Lung (tissue), 12 donors: ENCODE results near the gene ZGPAT. TPM values are rescaled to one million over a fixed set of nuclear protein-coding genes. Genes with fewer than 3 reads are reported as not detected.

Experiments used
- ATAC-seq: fragments of 200-7000 bp; cut with Tn5 transposase; one replicate; pipeline ENCODE4 v1.9.1; 2020; ENCODE audit warnings: moderate number of reproducible peaks; ENCODE audit not compliant: insufficient read depth, low FRiP score
- DNase-seq, 3 donors: peaks; one replicate each; pipeline ENCODE4 v3.0.0-alpha.2; 2013 to 2017
- H3K27ac ChIP-seq, 2 donors: one replicate each; pipeline ENCODE4 v1.5.1; 2013; ENCODE audit warnings: mild to moderate bottlenecking in 2 of 2, moderate library complexity in 2 of 2, control low read depth in 1 of 2, inconsistent platforms in 1 of 2, low read depth in 1 of 2, low read length in 1 of 2
- H3K27me3 ChIP-seq, 3 donors: one replicate each; pipeline ENCODE4 v1.5.1; 2013; ENCODE audit warnings: low read length in 2 of 3; ENCODE audit not compliant: control insufficient read depth in 3 of 3, insufficient read depth in 3 of 3
- H3K36me3 ChIP-seq, 4 donors: one replicate each; pipeline ENCODE4 v1.5.1; 2013; ENCODE audit warnings: low read length in 4 of 4, mild to moderate bottlenecking in 1 of 4, moderate library complexity in 1 of 4; ENCODE audit not compliant: control insufficient read depth in 4 of 4, insufficient read depth in 4 of 4
- H3K4me1 ChIP-seq, 5 donors: one replicate each; pipeline ENCODE4 v1.5.1; 2013; ENCODE audit warnings: low read length in 5 of 5, mild to moderate bottlenecking in 2 of 5, moderate library complexity in 1 of 5; ENCODE audit not compliant: control insufficient read depth in 5 of 5, insufficient read depth in 5 of 5
- H3K4me3 ChIP-seq: one replicate; pipeline ENCODE4 v1.5.1; 2013; ENCODE audit warnings: mild to moderate bottlenecking, control low read depth, moderate library complexity
- H3K9ac ChIP-seq, 2 donors: one replicate each; pipeline ENCODE4 v1.5.1; 2013; ENCODE audit warnings: low read length in 2 of 2, control low read depth in 1 of 2; ENCODE audit not compliant: insufficient read depth in 1 of 2
- H3K9me3 ChIP-seq, 4 donors: one replicate each; pipeline ENCODE4 v1.5.1; 2013; ENCODE audit warnings: low read length in 3 of 4, mild to moderate bottlenecking in 1 of 4, moderate library complexity in 1 of 4; ENCODE audit not compliant: control insufficient read depth in 4 of 4, insufficient read depth in 3 of 4
- WGBS, 2 donors: extraction: QIAGEN DNeasy Blood & Tissue Kit; methylation state at CpG; one replicate each; pipeline ENCODE4 v1.1.7; 2013; 5-methylcytosine and 5-hydroxymethylcytosine counted together
- polyA plus RNA-seq, 2 donors: library from polyadenylated mRNA; stranded (reverse); fragments of 200-250 nt; gene quantifications; one replicate each; pipeline ENCODE4 v1.2.1, GENCODE V29; 2013
- total RNA-seq, 2 donors: library from RNA; depleted of rRNA in 1 of 2; stranded (reverse); fragments of >200 nt in 1 of 2; gene quantifications; one replicate each; pipeline ENCODE4 v1.2.1, GENCODE V29; 2014 to 2021
- TF ChIP-seq, protein P1 (sequence below): IDR thresholded peaks from 2 replicates; pipeline ENCODE4 v1.5.1; 2012; ENCODE audit warnings: mild to moderate bottlenecking; ENCODE audit errors: control extremely low read depth, extremely low read depth
- donor health status: control.
- donor health status: control.
- donor health status: Bipolar disorder and iron deficiency.
- donor health status: healthy.
- donor health status: DM: yes; HTN: yes; CAD: no.

ZGPAT gene
- total and polyA plus RNA-seq, 4 donors = 18.3 to 45.0 (median 33.7) TPM

DNA sequence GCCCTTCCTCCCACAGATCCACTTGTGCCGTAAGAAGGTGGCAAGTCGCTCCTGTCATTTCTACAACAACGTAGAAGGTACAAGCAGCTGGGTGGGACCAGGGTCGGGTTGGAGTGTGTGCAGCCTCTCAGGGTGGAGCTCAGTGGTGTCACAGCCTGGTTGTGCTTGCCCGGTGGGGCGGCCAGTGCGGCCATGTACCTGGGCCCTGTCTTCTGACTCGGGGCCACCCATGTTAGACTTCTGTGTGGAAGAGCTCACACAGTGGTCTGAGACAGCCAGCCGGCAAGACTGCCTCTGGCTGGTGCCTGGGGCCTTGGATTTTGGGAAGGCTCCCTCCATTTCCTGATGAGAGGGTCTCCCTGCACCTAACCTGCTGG, 45.0 kb upstream of the ZGPAT start:
- H3K9me3 ChIP-seq = no peaks in the 10 kb centered on the region
- no peak overlapping the region for H3K9ac ChIP-seq
- DNase-seq (no peak), ATAC-seq (no peak)
- TF ChIP-seq, protein P1, sequence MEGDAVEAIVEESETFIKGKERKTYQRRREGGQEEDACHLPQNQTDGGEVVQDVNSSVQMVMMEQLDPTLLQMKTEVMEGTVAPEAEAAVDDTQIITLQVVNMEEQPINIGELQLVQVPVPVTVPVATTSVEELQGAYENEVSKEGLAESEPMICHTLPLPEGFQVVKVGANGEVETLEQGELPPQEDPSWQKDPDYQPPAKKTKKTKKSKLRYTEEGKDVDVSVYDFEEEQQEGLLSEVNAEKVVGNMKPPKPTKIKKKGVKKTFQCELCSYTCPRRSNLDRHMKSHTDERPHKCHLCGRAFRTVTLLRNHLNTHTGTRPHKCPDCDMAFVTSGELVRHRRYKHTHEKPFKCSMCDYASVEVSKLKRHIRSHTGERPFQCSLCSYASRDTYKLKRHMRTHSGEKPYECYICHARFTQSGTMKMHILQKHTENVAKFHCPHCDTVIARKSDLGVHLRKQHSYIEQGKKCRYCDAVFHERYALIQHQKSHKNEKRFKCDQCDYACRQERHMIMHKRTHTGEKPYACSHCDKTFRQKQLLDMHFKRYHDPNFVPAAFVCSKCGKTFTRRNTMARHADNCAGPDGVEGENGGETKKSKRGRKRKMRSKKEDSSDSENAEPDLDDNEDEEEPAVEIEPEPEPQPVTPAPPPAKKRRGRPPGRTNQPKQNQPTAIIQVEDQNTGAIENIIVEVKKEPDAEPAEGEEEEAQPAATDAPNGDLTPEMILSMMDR = no peak
- H3K4me1 ChIP-seq = peaks cover 0 to 10% (median 6%) of the 10 kb centered on the region in 5 donors
- H3K4me3 ChIP-seq = no peak overlapping the region
- H3K27me3 ChIP-seq = no peaks in the 10 kb centered on the region
- WGBS, 2 donors = 93 to 95% methylated on average over 9 of the region's 9 CpGs
- no peak overlapping the region for H3K27ac ChIP-seq
- peaks cover 0 to 58% (median 20%) of the 10 kb centered on the region in 4 donors for H3K36me3 ChIP-seq

- DNase-seq (no peak), ATAC-seq (no peak)
- WGBS, 2 donors = 93 to 95% methylated on average over 26 of the region's 26 CpGs
- Histone ChIP-seq H3K9me3 (no peaks in the 10 kb centered on the region), H3K27me3 (no peaks in the 10 kb centered on the region), H3K36me3 (peaks cover 0 to 65% (median 22%) of the 10 kb centered on the region in 4 donors), H3K27ac (no peak overlapping the region), H3K4me1 (peaks cover 0 to 8% (median 5%) of the 10 kb centered on the region in 5 donors), H3K9ac (no peak overlapping the region), H3K4me3 (no peak overlapping the region)
- TF ChIP-seq, protein P1 = no peak
Observed at GRCh38 chr20:63663332-63664066, 44.3 kb upstream of the ZGPAT start.

DNA sequence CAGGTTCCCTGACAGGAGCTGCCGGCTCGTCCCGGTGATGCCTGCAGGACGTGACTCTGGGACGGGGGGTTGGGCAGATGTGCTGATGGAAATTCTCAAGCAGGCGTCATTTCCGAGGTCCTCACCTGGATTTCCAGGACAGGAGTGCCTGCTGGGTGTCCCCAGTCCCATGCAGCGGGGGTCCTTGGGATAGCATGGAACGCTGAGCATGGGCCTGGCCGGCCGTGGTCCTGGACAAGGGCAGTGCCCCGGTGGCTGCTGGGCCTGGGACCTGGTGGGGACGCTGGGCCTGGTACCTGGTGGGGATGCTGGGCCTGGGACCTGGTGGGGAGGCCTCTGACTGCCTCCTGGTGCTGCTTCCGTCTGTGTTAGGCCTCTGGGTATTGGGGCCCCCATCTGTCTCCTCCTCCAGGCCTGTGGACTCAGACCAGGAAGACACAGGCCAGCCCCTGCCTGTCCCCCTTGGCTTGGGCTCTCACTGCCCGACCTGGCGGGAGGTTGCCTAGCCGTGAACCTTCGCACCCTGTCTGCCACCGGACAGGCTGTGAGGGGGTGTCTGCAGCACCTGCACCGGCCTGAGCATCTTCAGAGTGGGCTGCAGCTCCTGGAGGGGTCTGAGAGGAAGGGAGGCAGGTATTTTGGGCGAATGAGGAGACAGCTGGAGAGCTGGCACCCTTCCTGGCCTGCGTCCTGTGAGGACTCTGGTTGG, 43.5 kb upstream of the ZGPAT start:
- Histone ChIP-seq H3K27ac (no peak overlapping the region), H3K36me3 (peaks cover 0 to 68% (median 24%) of the 10 kb centered on the region in 4 donors), H3K4me3 (no peak overlapping the region), H3K27me3 (no peaks in the 10 kb centered on the region), H3K9ac (no peak overlapping the region), H3K4me1 (peaks cover 0 to 4% (median 2%) of the 10 kb centered on the region in 5 donors), H3K9me3 (no peaks in the 10 kb centered on the region)
- 93 to 94% methylated on average over 20 to 22 of the region's 22 CpGs for WGBS, 2 donors
- no peak for ATAC-seq
- TF ChIP-seq, protein P1 = no peak
- DNase-seq = no peak
